Measurements from ENCODE around the gene SELENOK. TPM values are rescaled to one million over a fixed set of nuclear protein-coding genes. Genes with fewer than 3 reads are reported as not detected.

SELENOK gene
- total and polyA plus RNA-seq, 2 of the 13 experiments (the other 11 are each of a cell fraction or from before 2014, with no cell fraction given), result 67.0 to 81.0 TPM

- 0 out of 2 replicates have a peak, but pooled peaks have one; percentile 29 for TF ChIP-seq ZNF280B (CRISPR knock-in tag; IDR thresholded peaks at IDR 0.05; ENCODE audit: borderline replicate concordance)
- TF ChIP-seq KDM5B (CRISPR knock-in tag; IDR thresholded peaks at IDR 0.05; ENCODE audit: borderline replicate concordance), result peak; percentile 74; the same call in 1 of the 2 replicates
- TF ChIP-seq ZNF792 (CRISPR knock-in tag; IDR thresholded peaks at IDR 0.05), result peak; percentile 41; the same call in 1 of the 2 replicates
- no peak for TF ChIP-seq SOX6 (IDR thresholded peaks at IDR 0.05)
- TF ChIP-seq SOX6 (CRISPR knock-in tag; IDR thresholded peaks at IDR 0.05), result peak; percentile 63
- peak; percentile 91 for TF ChIP-seq HDAC1 (CRISPR knock-in tag; IDR thresholded peaks at IDR 0.05)
- TF ChIP-seq SNAI1 (CRISPR knock-in tag; IDR thresholded peaks at IDR 0.05; ENCODE audit: borderline replicate concordance), result no peak; the same call in 1 of the 2 replicates
- no peak for TF ChIP-seq NONO (IDR thresholded peaks at IDR 0.05)
- TF ChIP-seq NONO (CRISPR knock-in tag; conservative IDR thresholded peaks at IDR 0.05), result peak; percentile 79
- no peak for TF ChIP-seq ZNF24 (IDR thresholded peaks at IDR 0.05)
- TF ChIP-seq YEATS2 (CRISPR knock-in tag; IDR thresholded peaks at IDR 0.05; ENCODE audit: borderline replicate concordance), result peak; percentile 86; the same call in 1 of the 2 replicates
- peak; percentile 93 for TF ChIP-seq ZHX1 (CRISPR knock-in tag; IDR thresholded peaks at IDR 0.05; ENCODE audit: low read depth)
- TF ChIP-seq CCDC6 (CRISPR knock-in tag; IDR thresholded peaks at IDR 0.05), result peak; percentile 30; the same call in 1 of the 2 replicates
- peak; percentile 73; the same call in 1 of the 2 replicates for TF ChIP-seq TIGD3 (CRISPR knock-in tag; IDR thresholded peaks at IDR 0.05; ENCODE audit: borderline replicate concordance)
- peak; percentile 64; the same call in 1 of the 2 replicates for TF ChIP-seq ZSCAN21 (CRISPR knock-in tag; IDR thresholded peaks at IDR 0.05; ENCODE audit: borderline replicate concordance)
- TF ChIP-seq MIER3 (CRISPR knock-in tag; IDR thresholded peaks at IDR 0.05; ENCODE audit: borderline replicate concordance), result peak; percentile 74; the same call in 1 of the 2 replicates
- peak; percentile 75; the same call in 1 of the 2 replicates for TF ChIP-seq ZNF580 (CRISPR knock-in tag; IDR thresholded peaks at IDR 0.05; ENCODE audit: borderline replicate concordance, low read depth)
- peak; percentile 96 for TF ChIP-seq POGZ (CRISPR knock-in tag; IDR thresholded peaks at IDR 0.05)
- TF ChIP-seq ZNF510 (CRISPR knock-in tag; IDR thresholded peaks at IDR 0.05; ENCODE audit: low read depth), result peak; percentile 74; the same call in 1 of the 2 replicates
- peak; percentile 87 for TF ChIP-seq NFYC (CRISPR knock-in tag; IDR thresholded peaks at IDR 0.05)
- peak; percentile 62; the same call in 1 of the 2 replicates for TF ChIP-seq ZNF674 (CRISPR knock-in tag; IDR thresholded peaks at IDR 0.05; ENCODE audit: low read depth)
Measured at GRCh38 chr3:53891497-53892285, at the start of gene SELENOK (continued).
